Right lobe of liver (tissue), 6 donors: ENCODE measurements around the gene TRAPPC2L. TPM values are rescaled to one million over a fixed set of nuclear protein-coding genes. Genes with fewer than 3 reads are reported as not detected.

Experiments used
- ATAC-seq, 4 donors: fragments of 200-7000 bp; cut with Tn5 transposase; one replicate each; pipeline ENCODE4 v1.9.1; 2020; ENCODE audit warnings: mild to moderate bottlenecking in 4 of 4, moderate library complexity in 4 of 4
- DNase-seq, 3 donors: peaks; one replicate each; pipeline ENCODE4 v3.0.0-alpha.2; 2020
- H3K27ac ChIP-seq, 3 donors: fragments of 200-600 bp; one replicate each; pipeline ENCODE4 v1.8.0; 2022
- H3K27me3 ChIP-seq, 2 donors: fragments of 200-600 bp; one replicate each; pipeline ENCODE4 v1.8.0; 2022
- H3K36me3 ChIP-seq, 4 donors: fragments of 200-600 bp; sonication (generic) in 1 of 4; one replicate each; pipeline versions ENCODE4 v1.5.1 to v1.8.0; 2017 to 2022; ENCODE audit warnings: control low read depth in 1 of 4
- H3K4me1 ChIP-seq, 4 donors: fragments of 200-600 bp; sonication (generic) in 1 of 4; one replicate each; pipeline versions ENCODE4 v1.5.1 to v1.8.0; 2017 to 2022; ENCODE audit warnings: control low read depth in 1 of 4
- H3K4me3 ChIP-seq, 3 donors: fragments of 200-600 bp; one replicate each; pipeline ENCODE4 v1.8.0; 2022
- H3K9me3 ChIP-seq, 4 donors: fragments of 200-600 bp; sonication (generic) in 1 of 4; one replicate each; pipeline versions ENCODE4 v1.5.1 to v1.8.0; 2017 to 2022; ENCODE audit warnings: control low read depth in 1 of 4
- POLR2A ChIP-seq: fragments of 450-650 bp; IDR thresholded peaks from one replicate; pipeline ENCODE4 v1.6.1; 2017; ENCODE audit warnings: antibody characterized with exemption, mild to moderate bottlenecking
- WGBS: methylation state at CpG from one replicate; pipeline ENCODE4 v1.1.6; 2018; ENCODE audit warnings: low coverage, low lambda C conversion rate; ENCODE audit not compliant: insufficient coverage; ENCODE audit errors: missing lambda C conversion rate; 5-methylcytosine and 5-hydroxymethylcytosine counted together
- intact Hi-C, 2 donors: fragments of 100-400 bp; cut with DNase I; formaldehyde crosslinking; loops; one replicate each; pipeline versions ENCODE4 v1.11.2 to v1.14.1; 2022
- total RNA-seq, 6 experiments: library from RNA; depleted of rRNA in 2 of 6; stranded (reverse); fragments of >200 nt in 2 of 6; fragmentation: NEBNext Ultra II Directional in 3 of 6; extraction: Animal tissue kit (Norgen Biotek cat#: 25700) in 3 of 6; gene quantifications; one replicate each; pipeline versions ENCODE4 v1.1.0 to v1.2.4, GENCODE V29; 2016 to 2023
- TF ChIP-seq, protein P1 (sequence below), 4 donors: fragments of 200-600 bp in 3 of 4; fragments of 450-650 bp in 1 of 4; IDR thresholded peaks; one replicate each; pipeline versions ENCODE4 v1.5.1 to v1.8.0; 2016 to 2022; ENCODE audit warnings: antibody characterized with exemption in 4 of 4, mild to moderate bottlenecking in 2 of 4
- donor health status: DM: no; HTN: yes; CAD: no.
- donor health status: DM: no; HTN: no; CAD: no.
- donor health status: DM: no; HTN: no; CAD: no.
- donor health status: DM: no; HTN: yes; CAD: no.
- donor health status: DM: no; HTN: yes; CAD: no.

TRAPPC2L gene
- total RNA-seq, 6 experiments from 2014 or later = 15.1 to 25.5 (median 20.1) TPM

DNA sequence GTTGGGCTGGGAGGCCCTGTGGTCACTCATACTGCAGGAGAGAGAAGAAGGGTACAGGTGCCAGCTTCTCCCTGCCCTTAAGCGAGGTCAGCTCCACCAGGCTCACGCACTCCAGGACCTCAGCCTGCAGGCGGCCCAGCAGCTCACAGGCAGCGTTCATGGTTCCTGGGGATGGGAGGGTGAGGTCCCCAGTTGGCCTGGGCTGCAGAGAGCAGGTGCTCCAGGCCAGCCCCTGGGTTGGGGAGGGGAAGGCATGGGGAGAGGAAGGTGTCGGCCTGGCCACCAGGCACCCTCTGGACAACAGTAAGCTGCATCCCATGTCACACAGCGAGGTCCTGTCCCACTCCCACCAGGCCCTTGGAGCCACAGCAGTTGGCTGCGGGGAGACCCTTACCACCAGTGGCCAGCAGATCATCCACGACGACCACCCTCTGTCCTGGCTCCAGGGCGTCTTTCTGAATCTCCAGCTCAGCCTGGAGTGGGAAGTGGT lies 47.2 kb upstream of the TRAPPC2L start:
- H3K27ac ChIP-seq = no peak overlapping the region
- H3K27me3 ChIP-seq = no peaks in the 10 kb centered on the region
- no peak for TF ChIP-seq POLR2A
- TF ChIP-seq, protein P1, sequence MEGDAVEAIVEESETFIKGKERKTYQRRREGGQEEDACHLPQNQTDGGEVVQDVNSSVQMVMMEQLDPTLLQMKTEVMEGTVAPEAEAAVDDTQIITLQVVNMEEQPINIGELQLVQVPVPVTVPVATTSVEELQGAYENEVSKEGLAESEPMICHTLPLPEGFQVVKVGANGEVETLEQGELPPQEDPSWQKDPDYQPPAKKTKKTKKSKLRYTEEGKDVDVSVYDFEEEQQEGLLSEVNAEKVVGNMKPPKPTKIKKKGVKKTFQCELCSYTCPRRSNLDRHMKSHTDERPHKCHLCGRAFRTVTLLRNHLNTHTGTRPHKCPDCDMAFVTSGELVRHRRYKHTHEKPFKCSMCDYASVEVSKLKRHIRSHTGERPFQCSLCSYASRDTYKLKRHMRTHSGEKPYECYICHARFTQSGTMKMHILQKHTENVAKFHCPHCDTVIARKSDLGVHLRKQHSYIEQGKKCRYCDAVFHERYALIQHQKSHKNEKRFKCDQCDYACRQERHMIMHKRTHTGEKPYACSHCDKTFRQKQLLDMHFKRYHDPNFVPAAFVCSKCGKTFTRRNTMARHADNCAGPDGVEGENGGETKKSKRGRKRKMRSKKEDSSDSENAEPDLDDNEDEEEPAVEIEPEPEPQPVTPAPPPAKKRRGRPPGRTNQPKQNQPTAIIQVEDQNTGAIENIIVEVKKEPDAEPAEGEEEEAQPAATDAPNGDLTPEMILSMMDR (IDR thresholded peaks at IDR 0.05) = no peak
- H3K4me3 ChIP-seq = no peak overlapping the region
- ATAC-seq = no peak
- peaks cover 0 to 5% (median 0%) of the 10 kb centered on the region in 4 donors for H3K36me3 ChIP-seq
- DNase-seq = no peak
- H3K9me3 ChIP-seq = no peaks in the 10 kb centered on the region
- peaks cover 0 to 20% (median 4%) of the 10 kb centered on the region in 4 donors for H3K4me1 ChIP-seq
- intact Hi-C loops = loop anchor here in 1 of 2 donors (10.0 kb wide), 2 partner anchors 55 to 355 kb away; partner anchors contain the start of gene PABPN1L
- no CpG with 5 or more reads among the region's 10 CpGs for WGBS

GRCh38 chr16:88810166-88810911 lies 46.6 kb upstream of the TRAPPC2L start:
- Histone ChIP-seq H3K27ac (no peak overlapping the region), H3K4me1 (peaks cover 0 to 18% (median 4%) of the 10 kb centered on the region in 4 donors), H3K4me3 (peak overlapping the region; percentile 74 to 99 (median 85)), H3K27me3 (no peaks in the 10 kb centered on the region), H3K36me3 (peaks cover 0 to 5% (median 0%) of the 10 kb centered on the region in 4 donors), H3K9me3 (no peaks in the 10 kb centered on the region)
- no peak for DNase-seq
- ATAC-seq = no peak
- TF ChIP-seq POLR2A = no peak
- TF ChIP-seq, protein P1 (IDR thresholded peaks at IDR 0.05) = no peak
- 18% methylated on average over 5 of the region's 12 CpGs for WGBS
- intact Hi-C loops = loop anchor here in 1 of 2 donors (10.0 kb wide), 2 partner anchors 54 to 354 kb away; partner anchors contain the start of gene PABPN1L

DNA sequence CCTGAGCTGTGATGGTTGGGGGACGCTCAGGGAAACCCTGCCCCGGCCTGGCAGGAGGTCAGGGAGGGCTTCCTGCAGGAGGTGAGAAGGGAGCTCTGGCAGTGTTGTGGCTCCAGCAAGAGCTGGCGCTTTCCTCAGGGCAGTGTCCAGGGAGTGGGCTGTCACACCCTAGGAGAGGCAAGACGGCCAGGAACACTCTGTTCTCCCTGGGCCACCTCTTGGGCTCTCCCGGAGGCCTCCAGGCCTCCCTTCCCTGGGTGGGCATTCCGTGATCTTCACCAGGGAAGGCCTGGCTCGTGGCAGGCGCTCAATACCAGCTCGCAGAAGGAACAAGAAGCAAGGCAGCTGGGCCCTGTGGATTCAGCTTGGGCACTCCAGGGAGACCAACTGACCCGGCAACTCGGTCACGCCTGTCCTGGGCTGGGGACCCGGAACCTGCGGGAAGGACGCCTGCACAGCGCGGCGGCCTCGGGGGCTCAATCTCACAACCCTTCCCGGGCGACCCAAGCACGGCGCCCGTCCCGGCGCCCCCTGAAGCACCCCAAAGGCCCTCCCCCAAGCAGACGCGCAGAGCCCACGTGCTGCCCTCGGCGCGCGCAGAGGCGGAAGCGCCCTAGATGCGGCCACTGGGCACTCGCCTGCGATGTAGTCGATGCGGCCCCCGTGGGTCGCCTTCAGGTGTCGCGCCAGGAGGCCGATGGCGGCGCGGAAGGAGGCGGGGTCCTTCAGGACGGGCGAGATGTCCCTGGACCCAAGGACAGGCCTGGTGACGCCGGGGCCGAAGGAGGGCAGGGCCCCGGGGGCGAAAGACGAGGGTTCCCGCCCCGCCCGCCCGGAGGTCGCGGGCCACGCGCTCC lies 45.8 kb upstream of the TRAPPC2L start:
- Histone ChIP-seq H3K36me3 (peaks cover 0 to 5% (median 0%) of the 10 kb centered on the region in 4 donors), H3K27me3 (no peaks in the 10 kb centered on the region), H3K4me3 (peak overlapping the region; percentile 74 to 99 (median 85)), H3K27ac (peak overlapping the region; percentile 34 to 90 (median 75)), H3K4me1 (peaks cover 0 to 18% (median 4%) of the 10 kb centered on the region in 4 donors), H3K9me3 (no peaks in the 10 kb centered on the region)
- WGBS = 7% methylated on average over 13 of the region's 65 CpGs
- ATAC-seq = peak; percentile 49 to 73 (median 56)
- peak; percentile 73 to 82 (median 73) for DNase-seq
- no peak for TF ChIP-seq POLR2A
- TF ChIP-seq, protein P1 (IDR thresholded peaks at IDR 0.05) = no peak
- intact Hi-C loops = loop anchor here in 1 of 2 donors (10.0 kb wide), 2 partner anchors 54 to 354 kb away; partner anchors contain the start of gene PABPN1L

- WGBS = 0% methylated on average over 6 of the region's 84 CpGs
- peak within 1 kb of the TSS; percentile 74 to 99 (median 85) for H3K4me3 ChIP-seq
- peak; percentile 72 for TF ChIP-seq POLR2A
- TF ChIP-seq, protein P1 (IDR thresholded peaks at IDR 0.05) = peak; percentile 32 to 47 (median 36)
- H3K36me3 ChIP-seq = peaks cover 0 to 5% (median 0%) of the 10 kb centered on the region in 4 donors
- intact Hi-C loops = loop anchor here in 1 of 2 donors (10.0 kb wide), 2 partner anchors 53 to 353 kb away; partner anchors contain the start of gene PABPN1L
- H3K4me1 ChIP-seq = peaks cover 0 to 18% (median 4%) of the 10 kb centered on the region in 4 donors
- DNase-seq = peak; percentile 96 to 98 (median 97)
- ATAC-seq = peak; percentile 87 to 94 (median 90)
- no peaks in the 10 kb centered on the region for H3K27me3 ChIP-seq
- H3K27ac ChIP-seq = peak within 1 kb of the TSS; percentile 45 to 90 (median 75)
- H3K9me3 ChIP-seq = no peaks in the 10 kb centered on the region
Observed at GRCh38 chr16:88811769-88812512, 45.0 kb upstream of the TRAPPC2L start, which contains the start of gene APRT. Gene APRT (minus strand): TSS chr16:88811928. CDS start chr16:88811899, 29 bp downstream.
